Measurements from ENCODE around the gene ALKBH6. TPM values are rescaled to one million over a fixed set of nuclear protein-coding genes. Genes with fewer than 3 reads are reported as not detected.

The ALKBH6 gene
- total and polyA plus RNA-seq, 9 of the 15 experiments (the other 6 are each of a cell fraction or from before 2014, with no cell fraction given) = 0.67 to 62.0 (median 34.5) TPM

DNA sequence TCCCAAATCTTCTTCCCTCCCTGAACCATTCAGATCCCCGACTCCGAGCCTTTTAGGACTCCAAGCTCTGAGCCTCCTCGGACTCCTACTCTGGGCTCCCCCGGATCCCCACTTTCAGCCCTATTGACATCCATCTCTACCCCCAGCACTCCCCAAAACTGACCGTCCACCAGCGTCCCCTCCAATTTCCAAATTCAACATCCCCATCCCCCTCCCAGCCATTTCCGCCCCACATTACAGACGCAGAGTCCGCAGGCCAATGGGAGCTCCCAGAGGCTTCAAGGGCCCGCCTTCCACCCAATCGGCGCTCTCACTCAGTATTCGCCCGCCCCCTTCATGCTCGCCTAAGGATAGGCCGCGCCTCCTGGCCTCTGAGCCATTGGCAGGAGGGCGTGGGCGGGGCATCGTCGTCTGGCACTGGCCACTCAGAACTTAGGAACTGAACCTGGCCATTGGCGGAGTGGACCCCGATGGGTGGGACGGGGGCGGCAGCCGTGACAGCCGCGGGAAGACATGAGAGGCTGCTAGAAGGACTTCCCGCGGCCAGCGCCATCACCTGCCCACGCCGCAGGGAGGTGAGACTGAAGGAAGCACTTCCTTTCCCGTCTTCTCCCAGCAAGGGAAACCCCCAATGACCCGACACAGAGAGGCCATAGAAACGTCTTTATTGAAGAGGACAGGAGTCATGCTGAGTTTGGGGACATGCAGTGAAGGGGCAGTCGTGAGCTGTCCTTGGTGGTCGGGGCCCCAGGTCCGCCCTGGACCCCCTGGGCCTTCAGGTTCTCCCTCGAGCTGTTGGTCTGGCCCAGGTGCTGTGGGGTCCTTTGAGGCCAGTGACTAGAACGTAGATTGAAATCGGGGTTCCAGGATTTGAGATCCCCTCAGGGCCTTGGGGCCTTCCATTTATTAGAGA, at the start of gene ALKBH6 (continued):
- TF ChIP-seq, protein P1, sequence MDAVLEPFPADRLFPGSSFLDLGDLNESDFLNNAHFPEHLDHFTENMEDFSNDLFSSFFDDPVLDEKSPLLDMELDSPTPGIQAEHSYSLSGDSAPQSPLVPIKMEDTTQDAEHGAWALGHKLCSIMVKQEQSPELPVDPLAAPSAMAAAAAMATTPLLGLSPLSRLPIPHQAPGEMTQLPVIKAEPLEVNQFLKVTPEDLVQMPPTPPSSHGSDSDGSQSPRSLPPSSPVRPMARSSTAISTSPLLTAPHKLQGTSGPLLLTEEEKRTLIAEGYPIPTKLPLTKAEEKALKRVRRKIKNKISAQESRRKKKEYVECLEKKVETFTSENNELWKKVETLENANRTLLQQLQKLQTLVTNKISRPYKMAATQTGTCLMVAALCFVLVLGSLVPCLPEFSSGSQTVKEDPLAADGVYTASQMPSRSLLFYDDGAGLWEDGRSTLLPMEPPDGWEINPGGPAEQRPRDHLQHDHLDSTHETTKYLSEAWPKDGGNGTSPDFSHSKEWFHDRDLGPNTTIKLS (IDR thresholded peaks at IDR 0.05; ENCODE audit: borderline replicate concordance, low read depth) = peak; percentile 31; the same call in 1 of the 2 replicates
- TF ChIP-seq ZNF212 (CRISPR knock-in tag; IDR thresholded peaks at IDR 0.05) = no peak
- TF ChIP-seq, protein P2, sequence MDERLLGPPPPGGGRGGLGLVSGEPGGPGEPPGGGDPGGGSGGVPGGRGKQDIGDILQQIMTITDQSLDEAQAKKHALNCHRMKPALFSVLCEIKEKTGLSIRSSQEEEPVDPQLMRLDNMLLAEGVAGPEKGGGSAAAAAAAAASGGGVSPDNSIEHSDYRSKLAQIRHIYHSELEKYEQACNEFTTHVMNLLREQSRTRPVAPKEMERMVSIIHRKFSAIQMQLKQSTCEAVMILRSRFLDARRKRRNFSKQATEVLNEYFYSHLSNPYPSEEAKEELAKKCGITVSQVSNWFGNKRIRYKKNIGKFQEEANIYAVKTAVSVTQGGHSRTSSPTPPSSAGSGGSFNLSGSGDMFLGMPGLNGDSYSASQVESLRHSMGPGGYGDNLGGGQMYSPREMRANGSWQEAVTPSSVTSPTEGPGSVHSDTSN (CRISPR knock-in tag; IDR thresholded peaks at IDR 0.05; ENCODE audit: low read depth) = no peak
- TF ChIP-seq, protein P2 (tag; conservative IDR thresholded peaks at IDR 0.05; ENCODE audit: low read depth) = no peak
- no peak for TF ChIP-seq TAF15 (IDR thresholded peaks at IDR 0.05; ENCODE audit: low read depth, low read length)
- TF ChIP-seq, protein P3, sequence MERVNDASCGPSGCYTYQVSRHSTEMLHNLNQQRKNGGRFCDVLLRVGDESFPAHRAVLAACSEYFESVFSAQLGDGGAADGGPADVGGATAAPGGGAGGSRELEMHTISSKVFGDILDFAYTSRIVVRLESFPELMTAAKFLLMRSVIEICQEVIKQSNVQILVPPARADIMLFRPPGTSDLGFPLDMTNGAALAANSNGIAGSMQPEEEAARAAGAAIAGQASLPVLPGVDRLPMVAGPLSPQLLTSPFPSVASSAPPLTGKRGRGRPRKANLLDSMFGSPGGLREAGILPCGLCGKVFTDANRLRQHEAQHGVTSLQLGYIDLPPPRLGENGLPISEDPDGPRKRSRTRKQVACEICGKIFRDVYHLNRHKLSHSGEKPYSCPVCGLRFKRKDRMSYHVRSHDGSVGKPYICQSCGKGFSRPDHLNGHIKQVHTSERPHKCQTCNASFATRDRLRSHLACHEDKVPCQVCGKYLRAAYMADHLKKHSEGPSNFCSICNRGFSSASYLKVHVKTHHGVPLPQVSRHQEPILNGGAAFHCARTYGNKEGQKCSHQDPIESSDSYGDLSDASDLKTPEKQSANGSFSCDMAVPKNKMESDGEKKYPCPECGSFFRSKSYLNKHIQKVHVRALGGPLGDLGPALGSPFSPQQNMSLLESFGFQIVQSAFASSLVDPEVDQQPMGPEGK (CRISPR knock-in tag; IDR thresholded peaks at IDR 0.05; ENCODE audit: borderline replicate concordance) = no peak
- no peak for TF ChIP-seq EWSR1 (IDR thresholded peaks at IDR 0.05; ENCODE audit: borderline replicate concordance, low read depth, partially characterized antibody)
- TF ChIP-seq CREM (IDR thresholded peaks at IDR 0.05; ENCODE audit: low read depth) = peak; percentile 80
- TF ChIP-seq HEY1 (CRISPR knock-in tag; IDR thresholded peaks at IDR 0.05; ENCODE audit: borderline replicate concordance) = no peak
- TF ChIP-seq ZNF134 (CRISPR knock-in tag; conservative IDR thresholded peaks at IDR 0.05) = no peak
- TF ChIP-seq CHCHD3 (CRISPR knock-in tag; IDR thresholded peaks at IDR 0.05) = no peak
- TF ChIP-seq FUS (optimal IDR thresholded peaks at IDR 0.05; ENCODE audit: low read depth, low read length) = no peak
- TF ChIP-seq TGIF2 (CRISPR knock-in tag; IDR thresholded peaks at IDR 0.05) = no peak
- TF ChIP-seq RAD21 (CRISPR knock-in tag; conservative IDR thresholded peaks at IDR 0.05 in 1 of 2, IDR thresholded peaks at IDR 0.05 in 1 of 2) = no peak
- TF ChIP-seq ZFP30 (CRISPR knock-in tag; IDR thresholded peaks at IDR 0.05; ENCODE audit: borderline replicate concordance) = no peak
- TF ChIP-seq, protein P4, sequence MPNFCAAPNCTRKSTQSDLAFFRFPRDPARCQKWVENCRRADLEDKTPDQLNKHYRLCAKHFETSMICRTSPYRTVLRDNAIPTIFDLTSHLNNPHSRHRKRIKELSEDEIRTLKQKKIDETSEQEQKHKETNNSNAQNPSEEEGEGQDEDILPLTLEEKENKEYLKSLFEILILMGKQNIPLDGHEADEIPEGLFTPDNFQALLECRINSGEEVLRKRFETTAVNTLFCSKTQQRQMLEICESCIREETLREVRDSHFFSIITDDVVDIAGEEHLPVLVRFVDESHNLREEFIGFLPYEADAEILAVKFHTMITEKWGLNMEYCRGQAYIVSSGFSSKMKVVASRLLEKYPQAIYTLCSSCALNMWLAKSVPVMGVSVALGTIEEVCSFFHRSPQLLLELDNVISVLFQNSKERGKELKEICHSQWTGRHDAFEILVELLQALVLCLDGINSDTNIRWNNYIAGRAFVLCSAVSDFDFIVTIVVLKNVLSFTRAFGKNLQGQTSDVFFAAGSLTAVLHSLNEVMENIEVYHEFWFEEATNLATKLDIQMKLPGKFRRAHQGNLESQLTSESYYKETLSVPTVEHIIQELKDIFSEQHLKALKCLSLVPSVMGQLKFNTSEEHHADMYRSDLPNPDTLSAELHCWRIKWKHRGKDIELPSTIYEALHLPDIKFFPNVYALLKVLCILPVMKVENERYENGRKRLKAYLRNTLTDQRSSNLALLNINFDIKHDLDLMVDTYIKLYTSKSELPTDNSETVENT (CRISPR knock-in tag; IDR thresholded peaks at IDR 0.05) = peak; percentile 61; the same call in 1 of the 2 replicates

All from K562 (cell line).